HG03469 (cell line): ENCODE measurements around the gene MAD1L1.

Source experiments
- ATAC-seq: cut with Tn5 transposase; IDR thresholded peaks from one replicate; pipeline ENCODE4 v1.9.1; 2021; ENCODE audit warnings: mild to moderate bottlenecking, moderate library complexity, moderate number of reproducible peaks; ENCODE audit not compliant: unreplicated experiment

The MAD1L1 gene

GRCh38 chr7:2019711-2020511 is 212.8 kb downstream of the MAD1L1 start:
- peak; percentile 55 for ATAC-seq

- ATAC-seq: no peak
These were observed 213.4 kb downstream of the MAD1L1 start for GRCh38 chr7:2019461-2019710.

GRCh38 chr7:2018569-2019460 is 213.9 kb downstream of the MAD1L1 start:
- no peak for ATAC-seq

- ATAC-seq: no peak
These were observed 214.7 kb downstream of the MAD1L1 start for GRCh38 chr7:2017914-2018568.

DNA sequence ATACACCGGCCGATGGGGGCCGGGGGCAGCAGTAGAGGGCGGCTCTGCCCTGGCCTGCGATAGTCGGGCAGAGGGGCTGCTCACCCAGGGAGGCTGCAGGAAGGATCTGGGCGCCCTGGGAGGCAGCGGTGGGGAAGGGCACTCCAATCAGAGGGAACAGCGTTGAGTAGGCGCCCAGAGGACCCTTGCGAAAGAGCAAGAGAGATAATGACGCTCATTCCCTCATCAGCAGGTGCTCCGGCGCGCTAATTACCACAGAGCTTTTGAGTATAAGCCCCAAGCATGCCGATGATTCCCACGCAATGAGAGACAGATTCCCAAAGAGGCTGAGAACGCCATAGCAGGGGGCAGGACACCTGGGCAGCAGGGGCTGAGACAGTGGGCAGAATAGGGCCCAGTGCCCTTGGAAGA is 215.3 kb downstream of the MAD1L1 start:
- ATAC-seq: no peak

GRCh38 chr7:2016761-2017480 is 215.8 kb downstream of the MAD1L1 start:
- no peak for ATAC-seq

- ATAC-seq: no peak
These were observed 216.6 kb downstream of the MAD1L1 start for GRCh38 chr7:2016021-2016631.

DNA sequence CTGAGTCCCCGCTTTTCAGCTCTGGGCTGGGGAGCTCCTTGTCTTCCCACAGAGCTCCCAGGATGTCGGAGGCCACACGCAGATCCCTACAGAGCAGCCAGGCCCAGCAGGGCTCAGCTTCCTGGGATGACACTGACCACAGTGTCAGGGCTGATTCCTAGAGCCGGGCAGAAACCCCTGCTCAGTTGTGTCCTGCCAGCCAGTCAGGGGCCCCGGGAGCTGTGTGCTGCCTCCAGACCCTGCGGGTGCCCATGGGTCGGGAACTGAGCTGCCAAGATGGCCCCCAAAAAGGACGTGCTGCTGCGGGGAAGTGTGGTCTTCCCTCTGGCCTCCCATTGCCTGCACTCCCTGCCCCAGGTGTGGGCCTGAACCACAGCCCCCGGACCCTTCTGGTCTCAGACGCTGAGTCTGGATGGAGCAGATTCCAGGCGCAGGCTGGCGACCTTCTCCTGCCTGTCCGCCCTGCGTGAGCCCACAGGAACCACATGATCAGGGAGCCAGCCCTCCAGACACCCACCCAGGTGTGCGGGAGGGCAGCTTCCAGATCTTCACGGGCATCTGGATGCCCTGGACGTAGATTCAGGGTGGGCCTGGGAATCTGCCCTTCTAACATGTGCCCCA is 217.4 kb downstream of the MAD1L1 start:
- no peak for ATAC-seq

GRCh38 chr7:2014391-2015241 is 218.1 kb downstream of the MAD1L1 start:
- no peak for ATAC-seq

GRCh38 chr7:2013381-2014311 is 219.1 kb downstream of the MAD1L1 start:
- no peak for ATAC-seq

- no peak for ATAC-seq
These were observed 219.8 kb downstream of the MAD1L1 start for GRCh38 chr7:2012981-2013380.

DNA sequence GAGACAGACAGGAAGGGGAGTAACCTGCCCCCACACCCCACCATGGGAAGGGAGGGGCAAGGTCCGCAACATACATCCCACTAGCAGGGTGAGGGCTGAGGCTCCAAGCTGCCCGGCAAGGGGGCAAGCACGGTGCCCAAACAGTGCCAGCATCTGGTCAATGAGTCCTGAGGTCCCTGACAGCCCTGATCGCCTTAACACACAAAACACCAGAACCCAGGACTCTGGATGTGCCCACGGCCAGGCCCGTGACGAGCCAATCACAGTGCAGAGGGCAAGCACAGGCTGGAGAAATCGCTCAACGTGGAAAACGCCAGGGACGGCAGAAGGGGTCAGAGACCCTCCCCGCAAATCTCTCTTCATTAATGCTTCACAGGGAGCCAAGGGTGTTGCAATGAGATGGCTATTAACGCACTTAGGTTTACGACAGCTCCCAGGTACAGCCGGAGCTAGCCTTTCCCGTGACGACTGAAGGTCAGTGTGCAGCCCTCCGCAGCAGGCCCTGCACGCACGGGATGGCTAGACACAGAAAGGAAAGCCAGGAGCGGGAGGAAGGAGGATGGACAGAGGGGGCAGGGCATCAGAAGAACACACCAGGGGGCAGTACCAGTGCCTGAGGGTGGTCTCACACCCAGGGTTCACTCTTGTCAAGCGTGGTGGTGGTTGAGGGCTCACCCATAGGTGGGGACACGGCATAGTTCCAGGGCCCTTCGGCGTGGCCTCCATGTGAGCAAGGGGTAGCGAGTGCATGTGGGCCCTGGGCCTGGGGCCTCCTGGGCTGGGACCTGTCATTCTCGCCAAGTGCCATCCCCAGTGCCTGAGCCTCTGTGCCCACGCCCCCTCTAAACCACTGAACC is 220.5 kb downstream of the MAD1L1 start:
- no peak for ATAC-seq

GRCh38 chr7:2011266-2012043 is 221.3 kb downstream of the MAD1L1 start:
- no peak for ATAC-seq

GRCh38 chr7:2010551-2011265 is 222.0 kb downstream of the MAD1L1 start:
- ATAC-seq: no peak

DNA sequence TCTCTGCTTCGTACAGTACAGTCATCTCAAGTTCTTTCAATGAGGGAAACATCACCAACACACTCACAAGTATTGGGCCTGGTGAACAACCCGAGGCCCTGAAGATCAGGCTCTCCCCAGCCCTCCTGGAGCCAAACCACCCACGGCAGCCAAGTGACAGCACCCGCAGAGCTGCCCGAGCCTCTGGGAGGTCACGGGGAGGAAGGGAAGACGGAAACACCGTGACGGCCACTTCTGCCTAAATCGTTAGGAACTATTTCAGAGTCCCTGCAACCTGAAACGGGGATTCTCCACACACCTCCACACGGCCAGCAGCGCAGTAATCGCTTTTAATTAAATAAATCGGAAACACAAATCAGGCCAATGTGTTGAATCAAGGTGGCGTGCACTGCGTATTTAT is 222.6 kb downstream of the MAD1L1 start:
- no peak for ATAC-seq

DNA sequence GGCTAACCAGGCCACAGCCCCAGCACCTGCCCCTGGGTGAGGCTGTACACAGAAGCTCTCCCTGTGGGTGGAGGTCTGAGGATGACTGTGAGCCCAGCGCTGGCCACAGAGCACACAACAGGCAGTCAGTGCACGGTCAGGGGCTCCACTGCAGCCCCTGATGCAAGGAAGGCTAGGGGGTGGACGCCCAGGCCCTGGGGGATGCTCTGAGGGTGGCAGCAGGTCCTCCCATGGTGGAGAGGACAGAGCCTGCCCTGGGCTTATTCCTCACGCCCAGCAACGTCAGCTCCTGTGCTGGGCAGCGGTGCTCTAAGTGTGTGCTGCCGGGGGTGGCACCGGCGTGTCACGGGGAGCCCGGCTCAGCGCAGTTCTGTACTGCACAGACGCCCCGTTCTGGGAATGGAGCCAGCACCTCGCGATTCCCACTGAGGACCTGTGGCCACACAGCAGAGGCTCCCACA is 223.2 kb downstream of the MAD1L1 start:
- no peak for ATAC-seq
